ENCODE results near the gene COMT. TPM values are rescaled to one million over a fixed set of nuclear protein-coding genes. Genes with fewer than 3 reads are reported as not detected.

The COMT gene
- total and polyA plus RNA-seq, 9 of the 15 experiments (the other 6 are each of a cell fraction or from before 2014, with no cell fraction given), result 12.5 to 351 (median 155) TPM

GRCh38 chr22:20016734-20017621 is 75.4 kb downstream of the COMT start, which contains the start of gene ARVCF (continued):
- no peak for TF ChIP-seq ETV5 (CRISPR knock-in tag; IDR thresholded peaks at IDR 0.05; ENCODE audit: low read depth)
- no peak for TF ChIP-seq RBM15 (IDR thresholded peaks at IDR 0.05; ENCODE audit: insufficient read depth, low read length)
- peak; percentile 32; the same call in 1 of the 2 replicates for TF ChIP-seq ATF4 (CRISPR knock-in tag; IDR thresholded peaks at IDR 0.05)
- TF ChIP-seq HOXB6 (CRISPR knock-in tag; IDR thresholded peaks at IDR 0.05; ENCODE audit: borderline replicate concordance), result no peak
- no peak for TF ChIP-seq ZNF318 (IDR thresholded peaks at IDR 0.05; ENCODE audit: borderline replicate concordance in 1 of 2, low read depth in 1 of 2)
- no peak for TF ChIP-seq POLR3G (IDR thresholded peaks at IDR 0.05; ENCODE audit: extremely low read depth, insufficient read length, insufficient replicate concordance)
- peak; percentile 71; the same call in 1 of the 2 replicates for TF ChIP-seq ZC3H11A (IDR thresholded peaks at IDR 0.05; ENCODE audit: low read depth, low read length)
- TF ChIP-seq BCLAF1 (IDR thresholded peaks at IDR 0.05; ENCODE audit: borderline replicate concordance in 1 of 2, control insufficient read depth in 1 of 2, low read depth in 2 of 2, low read length in 1 of 2), result no peak
- TF ChIP-seq MLLT1 (IDR thresholded peaks at IDR 0.05), result no peak
- TF ChIP-seq MXI1 (IDR thresholded peaks at IDR 0.05; ENCODE audit: low read depth, low read length), result no peak
- TF ChIP-seq SMAD2 (IDR thresholded peaks at IDR 0.05; ENCODE audit: low read depth, low read length), result no peak
